DOHH2 (cell line): ENCODE data around the gene KCNJ3.

Experiments used
- H3F3A ChIP-seq: fragments of 200-600 bp; sonication (generic), shearing (Covaris generic); 2 replicates; pipeline ENCODE4 v1.6.0; 2016; ENCODE audit warnings: antibody characterized with exemption, mild to moderate bottlenecking; ENCODE audit not compliant: control insufficient read depth, insufficient read depth
- H3K27ac ChIP-seq: fragments of 200-600 bp; sonication (generic); 2 replicates; pipeline ENCODE4 v1.5.1; 2014; ENCODE audit warnings: low read depth, mild to moderate bottlenecking, low read length, moderate library complexity
- H3K27me3 ChIP-seq: fragments of 200-600 bp; sonication (generic); 2 replicates; pipeline ENCODE4 v1.6.1; 2014; ENCODE audit warnings: mild to moderate bottlenecking, low read length, mixed read lengths; ENCODE audit not compliant: control insufficient read depth
- H3K36me3 ChIP-seq: fragments of 200-600 bp; sonication (generic); 2 replicates; pipeline ENCODE4 v1.6.1; 2014; ENCODE audit warnings: mild to moderate bottlenecking, low read length, moderate library complexity, mixed read lengths; ENCODE audit not compliant: control insufficient read depth
- H3K4me1 ChIP-seq: fragments of 200-600 bp; sonication (generic); 2 replicates; pipeline ENCODE4 v1.6.1; 2014; ENCODE audit warnings: mild to moderate bottlenecking, low read length, mixed read lengths; ENCODE audit not compliant: control insufficient read depth
- H3K4me2 ChIP-seq: fragments of 200-600 bp; sonication (generic); 2 replicates; pipeline ENCODE4 v1.6.0; 2014; ENCODE audit warnings: mild to moderate bottlenecking, low read length, moderate library complexity
- H3K4me3 ChIP-seq: fragments of 200-600 bp; sonication (generic); 2 replicates; pipeline ENCODE4 v1.5.1; 2014; ENCODE audit warnings: mild to moderate bottlenecking, low read length, mixed read lengths
- H3K79me2 ChIP-seq: fragments of 200-600 bp; sonication (generic); 2 replicates; pipeline ENCODE4 v1.6.1; 2014; ENCODE audit warnings: mild to moderate bottlenecking, low read length, mixed read lengths; ENCODE audit not compliant: control insufficient read depth
- H3K9me2 ChIP-seq: fragments of 200-600 bp; sonication (generic); replicated peaks from 2 replicates; pipeline ENCODE4 v1.6.1; 2014; ENCODE audit warnings: mild to moderate bottlenecking, low read length, mixed read lengths; ENCODE audit not compliant: control insufficient read depth
- H3K9me3 ChIP-seq: fragments of 200-600 bp; sonication (generic); 2 replicates; pipeline ENCODE4 v1.6.1; 2014; ENCODE audit warnings: antibody characterized with exemption, low read length, mixed read lengths; ENCODE audit not compliant: control insufficient read depth, insufficient read depth
- H4K20me1 ChIP-seq: fragments of 200-600 bp; sonication (generic); 2 replicates; pipeline ENCODE4 v1.6.0; 2014; ENCODE audit warnings: low read depth, mild to moderate bottlenecking, antibody characterized with exemption, low read length, moderate library complexity; ENCODE audit not compliant: control insufficient read depth, insufficient read depth
- EZH2phosphoT487 ChIP-seq: fragments of 200-600 bp; sonication (generic); IDR thresholded peaks from 2 replicates; pipeline ENCODE4 v1.6.1; 2017; ENCODE audit warnings: borderline replicate concordance, mild to moderate bottlenecking, antibody characterized with exemption, low read length, moderate library complexity, mixed read lengths
- TF ChIP-seq, protein P1 (sequence below): fragments of 200-600 bp; sonication (generic); IDR thresholded peaks from one replicate; pipeline ENCODE4 v1.5.1; 2014; ENCODE audit warnings: antibody characterized with exemption, mild to moderate bottlenecking, low read depth, low read length; ENCODE audit not compliant: poor library complexity, severe bottlenecking

Gene KCNJ3

DNA sequence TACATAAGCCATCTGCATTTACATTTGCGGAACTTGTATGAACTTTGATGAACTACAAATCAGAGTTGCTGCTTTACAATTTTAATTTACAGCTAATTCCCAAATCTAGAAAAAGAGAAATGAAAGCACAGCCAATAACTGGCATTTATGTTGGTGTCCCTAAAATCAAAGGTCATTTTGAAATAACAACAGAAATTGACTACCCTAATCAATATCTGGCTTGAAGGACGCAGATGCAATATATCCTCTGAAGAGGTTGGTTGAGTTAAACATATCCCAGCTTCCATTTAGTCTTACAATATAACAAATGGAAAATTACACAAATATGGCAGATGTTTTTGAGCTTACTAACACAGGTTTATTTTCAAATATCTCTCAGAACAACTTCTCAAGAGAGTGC lies 177.5 kb downstream of the KCNJ3 start:
- Histone ChIP-seq H3K36me3 (no peaks in the 10 kb centered on the region), H3K4me2 (no peak overlapping the region), H3K27me3 (no peaks in the 10 kb centered on the region), H3K4me1 (no peaks in the 10 kb centered on the region), H3K9me2 (no peaks in the 10 kb centered on the region), H3K79me2 (no peaks in the 10 kb centered on the region), H4K20me1 (no peaks in the 10 kb centered on the region), H3K4me3 (no peak overlapping the region), H3K9me3 (no peaks in the 10 kb centered on the region), H3F3A (no peaks in the 10 kb centered on the region), H3K27ac (no peak overlapping the region)
- TF ChIP-seq EZH2phosphoT487 = no peak
- TF ChIP-seq, protein P1, sequence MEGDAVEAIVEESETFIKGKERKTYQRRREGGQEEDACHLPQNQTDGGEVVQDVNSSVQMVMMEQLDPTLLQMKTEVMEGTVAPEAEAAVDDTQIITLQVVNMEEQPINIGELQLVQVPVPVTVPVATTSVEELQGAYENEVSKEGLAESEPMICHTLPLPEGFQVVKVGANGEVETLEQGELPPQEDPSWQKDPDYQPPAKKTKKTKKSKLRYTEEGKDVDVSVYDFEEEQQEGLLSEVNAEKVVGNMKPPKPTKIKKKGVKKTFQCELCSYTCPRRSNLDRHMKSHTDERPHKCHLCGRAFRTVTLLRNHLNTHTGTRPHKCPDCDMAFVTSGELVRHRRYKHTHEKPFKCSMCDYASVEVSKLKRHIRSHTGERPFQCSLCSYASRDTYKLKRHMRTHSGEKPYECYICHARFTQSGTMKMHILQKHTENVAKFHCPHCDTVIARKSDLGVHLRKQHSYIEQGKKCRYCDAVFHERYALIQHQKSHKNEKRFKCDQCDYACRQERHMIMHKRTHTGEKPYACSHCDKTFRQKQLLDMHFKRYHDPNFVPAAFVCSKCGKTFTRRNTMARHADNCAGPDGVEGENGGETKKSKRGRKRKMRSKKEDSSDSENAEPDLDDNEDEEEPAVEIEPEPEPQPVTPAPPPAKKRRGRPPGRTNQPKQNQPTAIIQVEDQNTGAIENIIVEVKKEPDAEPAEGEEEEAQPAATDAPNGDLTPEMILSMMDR = no peak

DNA sequence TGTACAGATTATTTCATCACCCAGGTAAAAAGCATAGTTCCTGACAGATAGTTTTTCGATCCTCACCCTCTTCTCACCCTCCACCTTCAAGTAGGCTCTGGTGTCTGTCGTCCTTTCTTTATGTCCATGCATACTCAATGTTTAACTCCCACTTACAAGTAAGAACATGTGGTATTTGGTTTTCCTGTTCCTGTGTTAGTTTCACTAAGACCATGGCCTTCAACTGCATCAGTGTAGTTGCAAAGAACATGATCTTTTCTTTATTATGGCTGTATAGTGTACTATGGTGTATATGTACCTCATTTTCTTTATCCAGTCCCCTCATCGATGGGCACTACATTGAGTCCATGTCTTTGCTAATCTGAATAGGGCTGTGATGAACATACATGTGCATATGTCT lies 184.2 kb downstream of the KCNJ3 start:
- TF ChIP-seq EZH2phosphoT487 = no peak
- TF ChIP-seq, protein P1 = no peak
- Histone ChIP-seq H3K9me3 (peaks cover 9% of the 10 kb centered on the region; the same call in 1 of the 2 replicates), H3K27me3 (no peaks in the 10 kb centered on the region), H4K20me1 (no peaks in the 10 kb centered on the region), H3K4me2 (no peak overlapping the region), H3K4me1 (no peaks in the 10 kb centered on the region), H3K36me3 (no peaks in the 10 kb centered on the region), H3K27ac (no peak overlapping the region), H3K9me2 (no peaks in the 10 kb centered on the region), H3F3A (no peaks in the 10 kb centered on the region), H3K79me2 (no peaks in the 10 kb centered on the region), H3K4me3 (no peak overlapping the region)

DNA sequence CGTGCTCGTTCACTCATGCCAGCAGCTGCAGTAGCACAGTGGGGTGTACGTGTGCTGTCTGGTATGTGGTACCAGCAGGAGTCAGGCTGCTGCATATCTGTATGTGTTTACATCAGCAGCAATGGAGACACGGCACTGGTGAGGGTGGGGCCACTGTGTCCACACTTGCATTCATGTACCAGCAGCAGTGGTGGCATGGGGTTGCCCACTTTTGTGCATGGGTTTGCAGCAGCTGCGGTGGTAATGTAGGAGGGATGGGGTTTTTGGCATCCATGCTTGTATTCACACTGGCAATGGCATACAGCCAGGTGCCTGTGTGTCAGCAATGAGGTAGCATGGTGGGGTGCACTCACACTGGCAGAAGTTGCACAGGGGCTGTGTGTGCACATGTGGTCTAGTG lies 187.8 kb downstream of the KCNJ3 start:
- no peak for TF ChIP-seq EZH2phosphoT487
- TF ChIP-seq, protein P1 = no peak
- Histone ChIP-seq H3K9me2 (no peaks in the 10 kb centered on the region), H4K20me1 (no peaks in the 10 kb centered on the region), H3K9me3 (peaks cover 12% of the 10 kb centered on the region; the same call in 1 of the 2 replicates), H3K27ac (no peak overlapping the region), H3K4me2 (no peak overlapping the region), H3K27me3 (no peaks in the 10 kb centered on the region), H3K4me1 (no peaks in the 10 kb centered on the region), H3K36me3 (no peaks in the 10 kb centered on the region), H3F3A (no peaks in the 10 kb centered on the region), H3K4me3 (no peak overlapping the region), H3K79me2 (no peaks in the 10 kb centered on the region)
